GM06990 (cell line): ENCODE results near the gene TP53TG5.

Experiments
- DNase-seq: peaks from one replicate; pipeline ENCODE4 v3.0.0-alpha.2; 2011; ENCODE audit not compliant: insufficient read length; ENCODE audit errors: extremely low read depth
- H3K27me3 ChIP-seq: replicated peaks from 2 replicates; pipeline ENCODE4 v1.6.0; 2011; ENCODE audit warnings: low read length; ENCODE audit not compliant: control insufficient read depth, insufficient read depth
- H3K36me3 ChIP-seq: 2 replicates; pipeline ENCODE4 v1.5.1; 2011; ENCODE audit warnings: low read length; ENCODE audit not compliant: control insufficient read depth, insufficient read depth
- H3K4me3 ChIP-seq: replicated peaks from 2 replicates; pipeline ENCODE4 v1.5.1; 2011; ENCODE audit warnings: low read depth, mild to moderate bottlenecking, control low read depth, low read length
- CTCF ChIP-seq: IDR thresholded peaks from 2 replicates; pipeline ENCODE4 v1.5.1; 2011; ENCODE audit warnings: low read length, control low read depth, mild to moderate bottlenecking, inconsistent platforms; ENCODE audit not compliant: insufficient read depth, poor library complexity, severe bottlenecking

Gene TP53TG5

DNA sequence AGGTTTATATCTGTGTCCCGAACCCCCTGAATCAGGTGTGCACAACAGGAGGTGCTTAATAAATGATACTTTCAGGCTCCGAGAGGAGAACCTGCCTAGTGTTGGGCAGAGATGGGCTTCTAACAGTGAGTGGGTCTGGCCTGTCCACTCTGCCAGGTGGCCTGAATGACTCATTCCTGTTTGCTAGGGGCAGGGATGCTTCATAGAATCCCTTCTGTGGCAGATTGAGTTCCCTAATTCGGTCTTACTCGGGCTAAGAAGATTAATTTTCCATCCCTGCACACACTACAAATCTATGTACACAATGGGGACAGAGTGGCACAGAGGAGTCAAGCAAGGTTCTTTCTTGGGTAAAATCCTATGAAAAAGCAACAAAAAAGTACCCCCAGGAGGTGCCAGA lies 49.7 kb downstream of the TP53TG5 start:
- H3K36me3 ChIP-seq = no peaks in the 10 kb centered on the region; the same call in 1 of the 2 replicates

DNA sequence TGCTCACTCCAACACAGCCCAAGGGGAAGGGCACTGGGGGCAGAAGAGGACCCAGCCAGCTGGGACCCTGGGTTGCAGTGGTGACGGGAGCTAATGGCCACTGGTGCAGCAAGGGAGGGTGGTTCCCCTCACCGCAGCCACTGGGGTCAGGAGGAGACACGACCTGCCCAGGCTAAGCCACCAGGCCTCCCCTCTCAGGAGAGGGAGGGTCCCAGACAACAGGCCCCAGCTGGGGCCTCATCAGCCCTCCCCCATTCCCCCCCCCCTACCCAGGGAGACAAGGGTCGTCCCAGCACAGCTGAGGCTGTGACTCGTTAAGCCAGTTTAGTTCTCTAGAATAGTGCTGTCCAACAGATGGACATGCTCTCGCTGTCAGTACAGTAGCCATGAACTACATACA lies 52.8 kb downstream of the TP53TG5 start:
- DNase-seq = no peak
- TF ChIP-seq CTCF = no peak
- H3K36me3 ChIP-seq = no peaks in the 10 kb centered on the region; the same call in 1 of the 2 replicates
- no peak overlapping the region for H3K4me3 ChIP-seq
- H3K27me3 ChIP-seq = no peaks in the 10 kb centered on the region

More for the DNA sequence above, 49.7 kb downstream of the TP53TG5 start:
- Histone ChIP-seq H3K27me3 (no peaks in the 10 kb centered on the region), H3K4me3 (no peak overlapping the region)
- TF ChIP-seq CTCF = no peak
- DNase-seq = no peak

DNA sequence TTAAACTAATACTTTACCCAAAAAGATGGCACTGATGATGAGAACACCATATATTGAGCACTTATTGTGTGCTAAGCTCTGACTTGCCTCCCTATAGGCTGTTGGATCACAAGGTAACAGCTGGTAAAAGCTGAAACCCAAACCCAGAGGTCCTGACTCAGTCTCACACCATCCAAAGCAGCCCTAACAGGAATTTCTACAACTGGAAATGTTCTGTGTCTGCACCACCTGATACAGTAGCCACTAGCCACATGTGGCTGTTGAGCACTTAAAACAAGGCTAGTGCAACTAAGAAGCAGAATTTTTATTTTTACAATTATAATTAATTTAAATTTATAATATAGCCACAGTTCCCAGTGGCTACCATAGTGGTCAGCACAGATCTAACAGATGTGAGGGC lies 54.4 kb downstream of the TP53TG5 start:
- no peak for TF ChIP-seq CTCF
- no peak for DNase-seq
- H3K36me3 ChIP-seq = no peaks in the 10 kb centered on the region; the same call in 1 of the 2 replicates

GRCh38 chr20:45322952-45323383 lies 55.2 kb downstream of the TP53TG5 start:
- no peak for DNase-seq

More for the DNA sequence above, 54.4 kb downstream of the TP53TG5 start:
- H3K27me3 ChIP-seq = no peaks in the 10 kb centered on the region
- H3K4me3 ChIP-seq = no peak overlapping the region

More at GRCh38 chr20:45322952-45323383, 55.2 kb downstream of the TP53TG5 start:
- H3K36me3 ChIP-seq = no peaks in the 10 kb centered on the region; the same call in 1 of the 2 replicates
- peak; percentile 37 for TF ChIP-seq CTCF
- H3K4me3 ChIP-seq = no peak overlapping the region
- no peaks in the 10 kb centered on the region for H3K27me3 ChIP-seq
